Retinal pigment epithelial cell (primary cell): ENCODE measurements around the gene ARHGEF18.
"Not testable (repeated sequence)": the region's sequence is repeated elsewhere in the genome, so short reads cannot be mapped to it uniquely, and the experiment has no call there.

Source experiments
- DNase-seq: peaks from one replicate; pipeline ENCODE4 v3.0.0-alpha.2; 2010; ENCODE audit warnings: low read depth
- H3K4me3 ChIP-seq: 2 replicates; pipeline ENCODE4 v1.5.1; 2011; ENCODE audit warnings: mild to moderate bottlenecking, low read length, control low read depth, moderate library complexity
- CTCF ChIP-seq: conservative IDR thresholded peaks from 2 replicates; pipeline ENCODE4 v1.5.1; 2011; ENCODE audit warnings: low read depth, low read length, control low read depth, inconsistent platforms

The ARHGEF18 gene

GRCh38 chr19:7336321-7336973 is 12.3 kb upstream of the ARHGEF18 start:
- TF ChIP-seq CTCF: no peak
- no peak overlapping the region for H3K4me3 ChIP-seq
- no peak for DNase-seq

- no peak for TF ChIP-seq CTCF
- DNase-seq: no peak
These were observed 11.2 kb upstream of the ARHGEF18 start for GRCh38 chr19:7337380-7338194.

GRCh38 chr19:7340959-7341837 is 7.5 kb upstream of the ARHGEF18 start:
- peak; percentile 14 for DNase-seq
- no peak overlapping the region for H3K4me3 ChIP-seq
- TF ChIP-seq CTCF: peak; percentile 93

More at GRCh38 chr19:7337380-7338194, 11.2 kb upstream of the ARHGEF18 start:
- H3K4me3 ChIP-seq: no peak overlapping the region

GRCh38 chr19:7342143-7342542 is 6.6 kb upstream of the ARHGEF18 start:
- H3K4me3 ChIP-seq: no peak overlapping the region
- no peak for DNase-seq
- no peak for TF ChIP-seq CTCF

- no peak for DNase-seq
- no peak overlapping the region for H3K4me3 ChIP-seq
- no peak for TF ChIP-seq CTCF
These were observed 2.2 kb upstream of the ARHGEF18 start for GRCh38 chr19:7346488-7346971.

- H3K4me3 ChIP-seq, DNase-seq: not testable (repeated sequence)
These were observed 1.7 kb upstream of the ARHGEF18 start for GRCh38 chr19:7346997-7347396.

- no peak overlapping the region for H3K4me3 ChIP-seq
- TF ChIP-seq CTCF: no peak
- DNase-seq: no peak
These were observed 474 bp downstream of the ARHGEF18 start for GRCh38 chr19:7349231-7349591.
